Measurements from ENCODE around the gene CRY2.
A peak's percentile ranks its signal among the peaks of the same experiment; 100 is the strongest.

CRY2 gene

DNA sequence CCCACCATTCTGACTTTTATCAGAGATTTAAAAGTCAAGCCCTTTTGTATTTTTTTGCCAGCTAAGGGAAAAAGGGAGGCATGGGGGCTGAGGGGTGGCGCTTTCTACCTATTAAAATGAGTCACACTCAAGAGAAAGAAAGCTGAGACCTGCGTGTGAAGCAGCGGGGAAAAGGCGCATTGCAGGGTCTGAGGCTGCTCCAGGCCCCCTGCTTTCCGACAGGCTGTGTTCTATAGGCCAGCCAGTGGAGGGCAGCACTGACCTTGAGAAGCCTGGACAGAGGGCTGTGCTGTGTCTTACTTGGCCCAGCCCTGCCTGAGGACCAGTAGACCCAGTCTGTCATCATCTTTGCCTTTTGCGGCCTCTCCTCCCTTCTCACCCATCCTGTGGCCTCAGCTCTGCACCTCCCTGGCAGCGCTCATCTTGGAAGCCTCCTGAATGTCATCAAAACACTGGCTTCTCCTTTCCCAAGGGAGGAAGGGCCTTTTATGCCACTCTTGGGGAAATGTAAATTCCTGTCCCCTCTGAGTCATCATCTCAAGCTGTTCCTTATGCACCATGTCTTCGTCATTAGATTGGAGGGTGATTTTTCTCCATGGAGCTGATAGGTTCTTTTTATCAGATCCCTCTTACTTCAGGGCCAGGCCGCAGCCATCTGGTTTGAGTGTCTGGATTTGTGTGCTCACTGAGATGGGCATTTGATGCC, 25.5 kb downstream of the CRY2 start:
- peaks cover 20 to 31% (median 25%) of the 10 kb centered on the region in 10 experiments for H3K4me1 ChIP-seq
- no peaks in the 10 kb centered on the region for H3K9me3 ChIP-seq (replicated peaks in 1 of 11)
- no peak for TF ChIP-seq Cebpa-rat (IDR thresholded peaks at IDR 0.05)
- H3K4me3 ChIP-seq, result no peak overlapping the region
- H3K27me3 ChIP-seq, result no peaks in the 10 kb centered on the region
- peaks cover 0 to 70% (median 41%) of the 10 kb centered on the region in 11 experiments; a peak in 17 of 22 replicates for H4K20me1 ChIP-seq
- peak overlapping the region; percentile 28 to 78 (median 59) for H3K4me2 ChIP-seq
- H3K9ac ChIP-seq, result peak overlapping the region in 2 of 11 experiments; percentile 5 to 18; a peak in 2 of 22 replicates
- H3K36me3 ChIP-seq, result peaks cover 86 to 100% (median 91%) of the 10 kb centered on the region in 11 experiments
- H3K27ac ChIP-seq, result no peak overlapping the region

DNA sequence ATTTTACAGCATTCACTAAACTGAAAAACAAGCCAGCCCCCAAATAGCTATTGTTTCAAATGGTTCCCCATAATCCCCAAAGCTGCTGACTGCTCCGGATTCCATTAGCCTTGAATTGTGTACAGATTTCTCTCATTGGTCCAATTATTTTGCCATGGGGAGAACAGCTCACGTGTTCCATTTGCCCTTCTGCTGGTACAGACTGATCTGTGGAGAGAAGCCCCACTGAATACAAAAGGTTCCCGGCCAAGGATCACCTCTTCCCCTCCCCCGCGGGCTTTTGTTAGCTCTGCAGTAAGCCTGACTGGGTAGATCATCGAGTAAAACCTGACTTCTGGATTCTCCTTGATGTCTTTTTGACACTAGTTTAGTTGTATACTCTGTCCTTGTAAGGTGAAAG, 29.1 kb downstream of the CRY2 start:
- Histone ChIP-seq H3K27me3 (no peaks in the 10 kb centered on the region), H3K4me1 (peaks cover 17 to 35% (median 20%) of the 10 kb centered on the region in 10 experiments), H4K20me1 (peaks cover 0 to 70% (median 38%) of the 10 kb centered on the region in 11 experiments; a peak in 18 of 22 replicates), H3K4me3 (no peak overlapping the region), H3K9me3 (replicated peaks in 1 of 11) (no peaks in the 10 kb centered on the region), H3K36me3 (peaks cover 67 to 98% (median 77%) of the 10 kb centered on the region in 11 experiments), H3K9ac (no peak overlapping the region), H3K27ac (no peak overlapping the region), H3K4me2 (no peak overlapping the region)
- TF ChIP-seq Cebpa-rat (IDR thresholded peaks at IDR 0.05), result no peak

DNA sequence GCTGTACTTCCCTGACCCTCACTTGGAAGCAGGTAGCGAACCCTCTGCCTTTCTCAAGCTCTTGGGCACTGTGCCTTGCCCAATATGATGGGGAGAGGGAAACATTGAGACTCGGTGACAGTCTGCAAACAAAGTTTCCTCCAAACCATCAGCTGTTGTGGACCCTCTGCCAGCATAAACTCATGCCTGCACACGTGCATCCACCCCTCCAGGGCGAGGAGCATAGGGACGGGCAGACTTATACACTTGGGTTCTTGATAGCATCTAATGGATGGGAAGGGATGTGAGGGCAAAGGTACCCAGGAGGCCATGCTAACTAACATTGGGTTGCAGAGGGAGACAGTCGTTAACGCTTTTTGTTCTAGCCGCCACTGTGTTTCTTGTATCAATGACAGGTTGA, 29.9 kb downstream of the CRY2 start:
- no peak overlapping the region for H3K27ac ChIP-seq
- H3K4me3 ChIP-seq, result no peak overlapping the region
- no peaks in the 10 kb centered on the region for H3K9me3 ChIP-seq (replicated peaks in 1 of 11)
- H3K4me2 ChIP-seq, result no peak overlapping the region
- H4K20me1 ChIP-seq, result peaks cover 0 to 69% (median 38%) of the 10 kb centered on the region in 11 experiments; a peak in 18 of 22 replicates
- no peaks in the 10 kb centered on the region for H3K27me3 ChIP-seq
- H3K36me3 ChIP-seq, result peaks cover 61 to 98% (median 77%) of the 10 kb centered on the region in 11 experiments
- H3K9ac ChIP-seq, result no peak overlapping the region
- H3K4me1 ChIP-seq, result peaks cover 9 to 27% (median 12%) of the 10 kb centered on the region in 10 experiments
- TF ChIP-seq Cebpa-rat (IDR thresholded peaks at IDR 0.05), result no peak

DNA sequence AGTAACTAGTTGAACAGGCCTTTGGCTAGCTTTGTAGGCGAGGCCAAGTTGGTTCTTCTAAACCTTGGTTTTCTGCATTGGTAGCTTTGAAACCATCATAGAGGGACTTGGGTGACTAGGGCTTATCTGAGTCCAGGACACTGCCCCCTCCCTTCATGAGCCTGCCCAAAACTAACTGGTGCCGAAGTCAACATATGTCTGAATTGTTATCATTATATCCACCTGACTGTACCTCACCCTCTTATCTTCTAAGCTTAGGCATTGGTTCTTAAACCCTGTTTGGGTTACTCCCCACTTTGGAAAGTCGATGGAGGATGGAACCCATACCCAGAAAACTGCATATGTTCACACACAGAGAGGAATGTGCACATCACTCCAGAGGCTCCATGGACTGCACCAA, 30.6 kb downstream of the CRY2 start:
- Histone ChIP-seq H3K9me3 (replicated peaks in 1 of 11) (no peaks in the 10 kb centered on the region), H3K4me1 (peaks cover 3 to 21% (median 6%) of the 10 kb centered on the region in 10 experiments), H3K36me3 (peaks cover 58 to 98% (median 81%) of the 10 kb centered on the region in 11 experiments), H3K9ac (no peak overlapping the region), H3K27ac (no peak overlapping the region), H3K27me3 (no peaks in the 10 kb centered on the region), H3K4me3 (no peak overlapping the region), H4K20me1 (peaks cover 0 to 69% (median 36%) of the 10 kb centered on the region in 11 experiments; a peak in 19 of 22 replicates), H3K4me2 (no peak overlapping the region)
- no peak for TF ChIP-seq Cebpa-rat (IDR thresholded peaks at IDR 0.05)

DNA sequence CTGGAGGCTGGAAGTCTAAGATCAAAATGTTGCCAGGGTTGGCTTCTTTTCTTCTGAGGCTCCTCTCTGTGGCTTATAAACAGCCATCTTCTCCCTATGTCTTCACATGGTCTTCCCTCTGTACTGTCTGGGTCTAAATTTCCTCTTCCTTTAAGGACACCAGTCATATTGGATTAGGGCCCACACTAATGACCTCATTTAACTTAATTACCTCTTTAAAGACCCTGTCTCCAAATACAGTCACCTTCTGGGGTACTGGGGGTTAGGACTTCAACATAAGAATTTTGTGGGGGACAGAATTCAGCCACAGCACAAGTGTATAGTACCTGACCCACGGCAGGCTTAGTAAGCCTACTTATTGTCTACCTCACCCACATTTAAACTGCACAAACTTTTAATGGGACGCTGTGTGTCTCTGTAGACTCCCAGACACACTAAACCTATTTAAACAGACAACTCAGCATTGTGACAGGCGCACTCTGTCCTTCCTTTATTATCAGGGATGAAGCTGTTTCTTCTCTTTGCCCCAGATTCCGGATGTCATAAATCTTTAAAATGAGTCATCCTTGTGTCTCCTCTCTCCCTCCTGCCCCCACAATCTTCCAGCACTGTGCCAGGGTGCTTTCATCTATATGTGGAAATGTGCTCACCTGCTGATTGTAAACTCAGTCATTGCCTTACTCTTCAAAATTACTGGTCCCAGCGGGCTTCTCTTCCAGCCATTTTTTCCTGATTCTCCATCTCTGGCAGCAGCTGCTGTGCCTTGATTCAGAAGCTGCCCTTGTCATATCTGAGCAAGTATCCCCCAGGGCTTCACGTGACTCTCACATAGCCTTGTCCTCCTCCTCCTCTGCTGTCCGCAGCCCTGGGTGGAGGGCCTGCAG, 32.8 kb downstream of the CRY2 start:
- no peak overlapping the region for H3K27ac ChIP-seq
- no peak overlapping the region for H3K4me3 ChIP-seq
- H3K9ac ChIP-seq, result no peak overlapping the region

DNA sequence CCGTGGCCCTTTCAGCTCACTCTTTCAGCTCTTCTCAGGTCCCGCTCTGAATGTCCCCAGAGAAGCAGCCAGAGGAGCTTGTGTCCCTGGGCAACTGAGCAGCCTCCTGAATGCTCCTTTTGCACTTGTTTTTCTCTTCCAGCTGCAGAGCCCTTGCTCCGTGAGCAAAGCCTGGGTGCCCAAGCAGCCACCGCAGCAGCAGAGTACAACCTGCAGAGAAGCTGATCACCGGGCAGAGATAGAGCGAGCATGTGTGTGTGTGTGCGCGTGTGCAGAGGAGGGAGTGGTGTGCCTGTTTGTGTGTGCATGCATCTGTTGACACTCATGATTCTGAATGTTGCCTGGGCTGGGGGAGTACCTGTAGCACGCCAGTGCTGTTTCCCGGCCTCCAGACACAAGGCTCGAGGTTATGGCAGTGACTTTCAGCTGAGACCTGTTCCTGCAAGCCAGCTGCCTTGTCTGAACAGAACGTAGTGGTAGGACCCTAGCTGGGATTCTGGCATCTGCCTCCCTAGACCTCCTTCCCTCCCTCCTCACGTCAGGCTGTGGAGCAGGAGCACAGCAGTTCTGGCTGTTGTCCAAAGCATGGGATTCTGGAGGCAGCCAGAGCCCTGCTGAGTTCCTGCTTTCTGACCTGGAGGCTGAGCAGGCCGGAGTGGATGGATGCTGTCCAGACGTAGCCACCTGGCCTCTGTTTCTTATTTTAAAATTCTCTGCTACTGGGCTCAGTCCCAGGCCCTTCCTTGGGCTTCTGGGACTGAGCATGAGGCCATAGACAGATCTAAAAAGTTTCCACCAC, 33.7 kb downstream of the CRY2 start:
- peaks cover 0 to 17% (median 7%) of the 10 kb centered on the region in 10 experiments; a peak in 8 of 20 replicates for H3K4me1 ChIP-seq
- no peak overlapping the region for H3K4me3 ChIP-seq
- no peak overlapping the region for H3K9ac ChIP-seq
- H3K27ac ChIP-seq, result no peak overlapping the region
- peaks cover 0 to 81% (median 61%) of the 10 kb centered on the region in 11 experiments; a peak in 20 of 22 replicates for H4K20me1 ChIP-seq
- H3K4me2 ChIP-seq, result no peak overlapping the region
- no peaks in the 10 kb centered on the region for H3K9me3 ChIP-seq (replicated peaks in 1 of 11)
- H3K27me3 ChIP-seq, result peaks cover 0 to 4% (median 4%) of the 10 kb centered on the region in 11 experiments; a peak in 12 of 22 replicates
- TF ChIP-seq Cebpa-rat (IDR thresholded peaks at IDR 0.05), result no peak
- H3K36me3 ChIP-seq, result peaks cover 36 to 66% (median 53%) of the 10 kb centered on the region in 11 experiments

More for the DNA sequence above, 32.8 kb downstream of the CRY2 start:
- H3K36me3 ChIP-seq, result peaks cover 45 to 76% (median 62%) of the 10 kb centered on the region in 11 experiments
- TF ChIP-seq Cebpa-rat (IDR thresholded peaks at IDR 0.05), result no peak
- peaks cover 0 to 83% (median 54%) of the 10 kb centered on the region in 11 experiments; a peak in 20 of 22 replicates for H4K20me1 ChIP-seq
- H3K9me3 ChIP-seq (replicated peaks in 1 of 11), result no peaks in the 10 kb centered on the region
- peak overlapping the region in 2 of 11 experiments; percentile 22 to 26; a peak in 2 of 22 replicates for H3K4me2 ChIP-seq
- H3K27me3 ChIP-seq, result no peaks in the 10 kb centered on the region
- H3K4me1 ChIP-seq, result peaks cover 0 to 14% (median 2%) of the 10 kb centered on the region in 10 experiments; a peak in 4 of 20 replicates

DNA sequence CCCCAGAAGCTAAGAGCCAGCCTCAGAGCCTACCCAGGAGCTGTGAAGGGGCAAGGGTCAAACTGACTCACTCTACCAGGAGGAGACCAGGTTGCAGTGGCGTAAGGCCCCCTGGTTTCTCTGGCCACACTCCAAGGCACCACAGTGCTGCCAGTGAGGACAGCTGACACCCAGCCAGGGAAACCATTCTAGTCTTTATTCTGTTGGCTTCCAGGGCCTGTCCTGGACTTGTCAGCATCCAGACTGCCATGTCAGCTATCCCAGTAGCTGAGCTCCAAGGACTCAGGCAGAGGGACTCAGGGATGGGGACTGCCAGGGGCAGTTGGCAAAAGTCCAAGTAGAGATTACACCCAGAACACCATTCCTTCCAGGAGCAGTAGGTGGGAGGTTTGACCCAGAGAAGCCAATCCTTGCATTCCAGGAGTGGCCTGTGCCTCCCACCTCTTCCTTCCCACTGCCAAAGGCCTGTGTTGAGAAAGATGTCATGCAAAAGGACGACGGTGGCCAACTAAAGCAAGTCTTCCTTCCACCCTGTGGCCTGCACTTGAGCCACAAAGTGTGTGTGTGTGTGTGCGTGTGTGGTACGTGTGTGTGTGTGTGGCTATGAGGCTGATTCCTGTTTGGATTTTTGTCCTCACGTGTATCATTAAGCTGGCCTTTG, 34.6 kb downstream of the CRY2 start:
- no peak for TF ChIP-seq Cebpa-rat (IDR thresholded peaks at IDR 0.05)
- Histone ChIP-seq H3K9me3 (replicated peaks in 1 of 11) (no peaks in the 10 kb centered on the region), H3K27ac (no peak overlapping the region), H3K4me1 (peaks cover 0 to 19% (median 10%) of the 10 kb centered on the region in 10 experiments; a peak in 8 of 20 replicates), H3K27me3 (peaks cover 0 to 11% (median 7%) of the 10 kb centered on the region in 11 experiments; a peak in 13 of 22 replicates), H3K4me3 (no peak overlapping the region), H3K4me2 (no peak overlapping the region), H3K36me3 (peaks cover 27 to 58% (median 44%) of the 10 kb centered on the region in 11 experiments), H4K20me1 (peaks cover 0 to 83% (median 61%) of the 10 kb centered on the region in 11 experiments; a peak in 20 of 22 replicates), H3K9ac (no peak overlapping the region)
